Right renal pelvis (tissue), 4 donors: ENCODE measurements around the gene CEP131. TPM values are rescaled to one million over a fixed set of nuclear protein-coding genes. Genes with fewer than 3 reads are reported as not detected.

Experiments
- DNase-seq, 4 donors: peaks; one replicate each; pipeline ENCODE4 v3.0.0-alpha.2; 2013; ENCODE audit warnings: low read depth in 4 of 4, low spot score in 3 of 4, missing footprints in 1 of 4
- polyA plus RNA-seq, 4 donors: library from polyadenylated mRNA; unstranded; fragments of 120-200 nt; gene quantifications; one replicate each; pipeline ENCODE4 v1.2.1, GENCODE V29; 2013; ENCODE audit not compliant: insufficient read length in 4 of 4

CEP131 gene
- polyA plus RNA-seq, 4 donors: 13.6 to 24.1 (median 14.6) TPM

DNA sequence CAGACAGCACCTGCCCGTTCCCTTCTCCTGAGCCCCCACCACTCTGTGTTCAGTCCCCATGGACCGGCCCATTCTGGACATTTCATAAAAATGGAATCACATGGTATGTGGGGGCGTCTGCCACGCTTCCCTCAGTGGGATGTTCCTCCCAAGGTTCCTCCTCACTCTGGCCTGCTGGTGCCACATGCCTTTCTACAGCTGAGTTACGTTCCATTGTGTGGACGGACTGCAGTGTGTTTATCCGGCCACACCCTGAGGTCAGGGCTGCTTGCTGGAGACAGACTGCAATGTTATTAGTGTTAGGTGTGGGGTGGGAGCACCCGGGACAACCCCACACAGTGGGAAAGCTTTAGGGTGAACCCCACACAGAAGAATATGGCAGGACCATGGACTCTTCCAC, 50.8 kb downstream of the CEP131 start:
- no peak for DNase-seq

DNA sequence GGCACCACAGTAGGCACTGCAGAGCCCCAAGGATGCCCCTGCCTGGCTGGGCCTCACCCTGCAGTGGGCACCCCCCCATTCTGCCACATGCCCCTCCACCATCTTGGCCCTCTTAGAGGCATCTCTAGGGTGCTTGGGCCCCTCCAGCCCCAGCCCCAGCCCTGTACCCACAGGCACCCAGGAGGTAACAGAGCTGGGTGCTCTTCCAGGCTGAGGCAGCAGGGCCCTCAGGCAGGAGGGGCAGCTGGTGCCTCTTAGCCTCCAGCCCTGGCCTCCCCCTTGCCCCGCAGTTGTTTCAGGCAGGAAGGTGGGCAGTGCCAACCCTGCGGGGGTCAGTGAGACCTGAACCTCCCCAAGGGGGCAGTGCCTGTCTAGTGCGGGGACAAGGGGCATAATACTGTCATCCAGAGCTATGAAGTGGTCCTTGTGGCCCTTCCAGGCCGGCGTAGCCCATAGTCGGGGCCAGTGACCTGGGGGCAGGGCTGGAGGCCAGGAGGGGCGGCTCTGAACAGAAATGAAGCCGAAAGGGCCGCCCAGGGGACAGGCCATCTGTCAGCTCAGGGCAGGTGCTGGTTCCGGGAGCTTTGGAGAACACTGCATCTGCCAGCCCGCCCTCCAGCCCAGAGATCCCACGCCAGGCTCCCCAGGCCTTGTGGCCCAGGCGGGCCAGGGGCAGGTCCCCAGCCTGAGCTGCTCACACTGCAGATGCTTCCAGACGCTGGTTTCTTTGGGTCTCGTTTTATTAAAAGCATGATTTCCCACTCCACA, 51.9 kb downstream of the CEP131 start:
- DNase-seq: no peak

DNA sequence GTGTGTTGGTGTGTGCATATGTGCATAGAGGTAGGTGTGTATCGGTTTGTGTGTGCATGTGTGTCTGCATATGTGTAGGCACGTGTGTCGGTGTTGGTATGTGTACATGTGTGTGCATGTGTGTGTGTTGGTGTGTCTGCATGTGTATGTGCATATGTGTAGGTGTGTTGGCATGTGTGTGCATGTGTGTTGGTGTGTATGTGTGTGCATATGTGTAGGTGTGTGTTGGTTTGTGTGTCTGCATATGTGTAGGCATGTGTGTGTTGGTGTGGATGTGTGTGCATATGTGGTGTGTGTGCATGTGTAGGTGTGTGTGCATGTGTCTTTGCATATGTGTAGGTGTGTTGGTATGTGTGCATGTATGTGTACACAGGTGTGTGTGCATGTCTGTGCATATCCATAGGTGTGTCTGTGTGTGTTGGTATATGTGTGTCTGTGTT, 52.9 kb downstream of the CEP131 start:
- no peak for DNase-seq

DNA sequence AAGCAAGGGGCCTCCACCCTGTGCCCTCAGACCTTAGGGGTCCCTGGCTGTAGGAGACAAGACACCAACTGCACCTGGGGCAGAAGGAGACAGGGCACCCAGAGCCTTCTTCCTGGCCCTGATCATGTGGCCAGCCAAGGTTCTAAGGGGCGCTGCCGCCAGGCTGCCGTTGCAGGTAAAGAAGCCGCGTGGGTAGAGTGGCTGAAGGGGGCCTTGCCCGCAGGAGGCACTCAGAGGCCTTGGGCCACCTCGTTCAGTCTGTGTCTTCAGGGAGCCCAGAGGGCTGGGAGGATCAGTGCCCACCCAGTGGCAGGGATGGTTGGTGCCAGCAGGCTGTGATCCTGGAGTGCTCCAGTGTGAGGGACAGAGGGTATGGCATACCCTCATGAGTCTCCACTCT, 55.1 kb downstream of the CEP131 start:
- no peak for DNase-seq

DNA sequence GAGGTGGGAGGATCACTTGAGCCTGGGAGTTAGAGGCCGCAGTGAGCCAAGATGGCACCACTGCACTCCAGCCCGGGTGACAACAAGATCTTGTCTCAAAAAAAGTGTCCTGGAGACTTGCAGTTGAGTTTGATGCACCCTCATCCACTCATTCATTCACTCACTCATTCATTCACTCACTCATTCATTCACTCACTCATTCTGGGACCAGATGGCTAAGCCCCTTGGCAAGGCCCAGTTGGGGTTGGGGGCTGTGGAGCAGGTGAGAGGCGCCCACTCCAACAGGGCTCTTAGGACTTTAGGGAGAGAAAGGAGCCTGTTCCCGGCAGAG, 55.6 kb downstream of the CEP131 start:
- no peak for DNase-seq

DNA sequence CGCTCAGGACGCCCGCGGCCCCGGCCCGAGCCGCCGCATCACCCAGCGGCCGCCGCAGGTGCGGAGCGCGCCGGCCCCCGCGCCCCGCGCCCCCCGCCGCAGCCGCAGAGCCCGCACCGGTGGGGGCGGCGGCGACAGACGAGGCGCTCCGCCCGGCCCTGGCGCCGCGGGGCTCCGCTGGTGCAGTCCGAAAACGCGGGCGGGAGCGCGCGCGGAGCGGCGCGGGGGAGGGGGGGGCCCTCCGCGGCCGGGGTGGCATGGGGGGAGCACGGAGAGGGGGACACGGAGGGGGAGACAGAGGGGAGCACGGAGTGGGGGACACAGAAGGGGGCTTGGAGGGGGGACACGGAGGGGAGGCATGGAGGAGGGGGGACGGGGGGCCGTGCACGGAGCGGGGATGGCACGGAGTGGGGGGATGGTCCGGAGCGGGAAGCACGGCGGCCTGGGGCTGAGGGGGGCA, 56.7 kb downstream of the CEP131 start, which contains the start of gene AATK:
TSS of gene AATK (minus strand) at position 189 of the 460 bp plus-strand sequence. CDS start 229 bp downstream, outside the sequence.
- no peak for DNase-seq

DNA sequence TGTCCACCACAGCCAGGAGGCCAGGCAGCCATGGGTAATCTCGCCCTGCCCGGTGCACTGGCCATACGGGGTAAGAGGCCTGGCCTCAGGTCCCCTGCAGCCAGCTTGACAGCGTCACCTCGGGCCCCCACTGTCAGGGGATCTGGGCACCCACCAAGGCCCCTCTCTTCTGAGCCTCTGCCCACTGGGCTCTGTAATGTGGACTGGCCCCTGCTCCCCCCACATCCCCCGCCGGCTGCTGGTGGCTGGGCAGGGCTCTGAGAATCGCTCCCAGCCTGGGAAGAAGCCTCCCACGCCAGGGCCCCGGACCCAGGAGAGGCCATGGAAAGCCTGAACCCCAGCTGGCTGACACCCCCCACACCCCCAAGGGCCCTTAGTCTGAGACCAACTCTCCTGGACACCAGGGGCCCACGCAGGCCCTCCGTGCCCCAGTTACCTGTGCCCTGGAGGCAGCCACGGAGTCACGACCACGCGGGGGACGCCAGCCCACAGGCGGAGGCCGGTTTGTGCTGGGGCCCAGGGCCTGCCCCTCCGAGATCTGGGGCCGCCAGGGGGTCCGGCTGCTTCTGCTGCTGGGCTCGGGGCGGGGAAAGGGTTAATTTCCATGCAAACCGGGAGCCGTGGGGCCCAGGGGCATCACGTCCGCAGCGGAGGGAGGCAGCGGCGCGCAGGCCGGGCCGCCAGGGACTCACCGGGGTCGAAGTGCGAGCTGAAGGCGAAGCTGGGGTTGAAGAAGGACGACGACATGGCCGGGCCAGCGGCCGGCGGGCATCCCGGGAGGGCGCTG, 57.3 kb downstream of the CEP131 start, which contains the start of gene PVALEF:
TSS of gene PVALEF (plus strand) at position 262 of the 787 bp plus-strand sequence. CDS start 15,720 bp downstream, outside the sequence.
- DNase-seq: no peak

DNA sequence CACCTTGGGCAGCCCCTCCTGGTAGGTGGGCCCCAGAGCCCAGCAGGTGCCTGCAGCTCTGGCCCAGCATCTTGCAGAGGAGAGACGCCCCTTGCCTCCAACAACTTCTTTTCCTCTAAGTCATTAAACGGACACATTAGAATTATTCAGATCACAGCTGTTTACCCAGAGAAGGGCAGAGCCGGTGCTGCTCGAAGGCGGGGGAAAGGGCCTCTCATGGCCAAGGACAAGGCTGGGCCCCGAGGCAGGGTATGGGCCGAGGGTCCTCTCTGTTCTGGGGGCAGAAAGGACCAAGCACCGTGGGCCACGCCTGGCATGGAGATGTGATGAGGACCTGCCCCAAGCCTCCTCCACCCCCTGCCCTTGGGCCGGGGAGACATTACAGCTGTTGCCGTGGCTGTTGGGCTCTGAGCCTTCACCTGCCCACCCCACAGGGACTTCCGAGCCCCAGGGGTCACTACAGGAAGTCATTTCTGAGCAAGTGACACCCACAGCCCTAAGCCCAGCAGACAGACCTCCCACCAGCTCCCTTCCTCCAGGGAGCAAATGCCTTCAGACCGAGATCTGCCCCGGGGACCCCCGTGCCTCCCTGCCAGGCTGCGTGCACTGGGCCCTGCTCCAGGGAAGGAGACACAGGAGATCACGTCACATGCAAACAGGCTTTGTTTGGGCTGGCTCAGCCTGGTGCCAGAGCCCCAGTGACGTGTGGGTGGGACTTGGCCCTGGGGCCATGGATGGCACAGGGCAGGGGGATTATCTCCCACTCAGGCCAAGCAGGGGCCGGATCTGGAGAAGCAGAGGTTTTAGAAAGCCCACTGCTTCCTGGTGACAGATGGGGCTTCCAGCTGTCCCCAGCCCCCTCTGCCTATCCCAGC, 58.2 kb downstream of the CEP131 start:
- DNase-seq: no peak

DNA sequence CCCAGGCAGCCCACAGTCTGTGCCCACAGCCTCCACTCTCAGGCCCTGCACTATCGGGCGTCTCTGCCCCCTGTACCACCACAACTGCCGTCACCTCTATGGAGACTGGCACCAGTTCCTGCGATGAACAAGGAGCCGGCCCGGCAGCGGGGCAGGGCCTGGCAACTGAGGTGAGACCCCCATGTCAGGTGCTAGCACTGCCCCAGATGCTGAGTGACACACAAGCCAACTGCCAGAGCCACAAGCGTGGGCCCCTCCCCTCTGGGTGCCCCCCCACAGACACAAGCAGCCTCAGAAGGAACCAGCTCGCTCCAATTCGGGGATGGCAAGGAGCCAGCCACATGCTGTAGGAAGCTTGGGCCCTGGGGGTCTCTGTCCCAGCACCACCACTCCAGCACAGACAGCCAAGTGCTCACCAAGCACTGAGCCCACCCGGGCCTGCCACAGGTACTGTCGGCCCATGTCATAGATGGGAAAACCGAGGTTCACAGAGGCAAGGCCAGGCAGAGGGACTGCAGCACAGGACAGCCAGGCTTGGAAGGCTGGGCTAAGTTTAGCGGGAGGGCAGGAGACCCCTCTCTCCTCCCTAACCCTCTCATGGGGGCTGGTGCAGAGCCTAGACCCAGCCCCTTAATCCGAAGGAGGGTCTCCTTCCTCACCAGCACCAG, 58.9 kb downstream of the CEP131 start:
- DNase-seq: no peak

DNA sequence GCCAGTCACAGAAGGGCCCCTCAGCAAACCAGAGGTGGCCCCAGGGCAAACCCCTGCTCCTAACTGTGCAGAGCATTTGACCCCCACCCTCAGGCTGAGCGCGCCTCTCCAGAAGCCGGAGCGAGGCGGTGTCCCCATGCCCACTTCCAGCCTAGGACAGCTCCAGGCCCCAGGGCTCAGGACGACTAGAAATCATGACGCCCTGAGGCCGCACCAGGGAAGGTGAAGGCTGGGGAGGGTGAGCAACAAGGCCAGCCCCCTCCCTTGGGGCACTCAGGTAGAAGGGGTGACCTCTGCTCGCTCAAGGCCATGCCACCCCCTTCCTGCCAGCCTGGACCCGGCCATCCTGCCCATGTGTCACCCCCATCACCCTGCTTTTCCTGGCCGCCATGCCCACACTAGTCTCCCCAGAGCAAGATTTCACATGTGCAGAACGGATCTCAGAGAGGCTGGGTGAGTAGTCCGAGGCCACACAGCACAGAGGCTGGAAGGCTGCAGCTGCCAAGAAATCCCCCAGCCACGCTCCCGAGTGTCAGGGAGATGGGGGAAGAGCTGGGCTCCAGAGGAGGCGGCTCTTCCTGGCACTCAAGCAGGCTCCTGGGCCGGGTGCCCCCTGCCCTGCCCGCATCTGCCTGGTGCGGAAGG, 59.6 kb downstream of the CEP131 start:
- DNase-seq: no peak

DNA sequence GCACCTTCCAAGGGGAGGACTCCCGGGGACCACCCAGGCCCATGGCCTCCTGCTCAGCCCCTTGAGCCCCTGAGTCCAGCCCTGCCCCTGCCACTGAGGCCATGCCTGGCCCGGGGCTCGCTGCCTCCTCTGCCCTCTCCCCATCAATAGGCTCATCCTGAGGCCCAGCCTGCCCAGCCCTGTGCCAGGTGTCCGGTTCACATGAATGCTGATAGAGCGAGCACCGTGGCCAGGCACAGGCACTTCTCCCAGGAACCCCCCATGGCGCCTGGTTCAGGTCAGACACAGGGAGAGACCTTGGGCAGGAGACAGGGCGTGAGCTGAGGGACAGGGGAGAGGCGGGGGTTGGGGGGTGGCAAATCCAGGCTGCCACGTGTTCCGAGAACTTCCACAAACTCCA, 60.3 kb downstream of the CEP131 start:
- no peak for DNase-seq

DNA sequence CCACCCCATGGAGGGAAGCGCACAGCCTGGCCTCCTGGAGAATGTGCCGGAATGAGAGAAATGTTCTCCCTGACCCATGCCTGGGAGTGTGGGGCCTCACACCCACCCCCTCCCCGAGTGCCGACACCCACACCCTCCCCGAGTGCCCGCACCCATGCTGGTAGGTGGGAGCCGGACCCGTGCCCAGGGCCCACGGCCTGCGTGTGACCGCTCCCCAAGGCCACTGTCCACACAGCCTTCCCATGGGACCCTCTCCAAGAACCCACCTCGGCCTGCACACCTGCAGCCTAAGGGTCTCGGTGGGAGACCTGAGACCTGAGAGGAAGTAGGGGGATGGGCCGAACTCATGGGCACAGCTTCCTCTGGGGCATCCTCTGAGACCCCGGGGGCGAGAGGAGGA, 60.8 kb downstream of the CEP131 start:
- DNase-seq: no peak

DNA sequence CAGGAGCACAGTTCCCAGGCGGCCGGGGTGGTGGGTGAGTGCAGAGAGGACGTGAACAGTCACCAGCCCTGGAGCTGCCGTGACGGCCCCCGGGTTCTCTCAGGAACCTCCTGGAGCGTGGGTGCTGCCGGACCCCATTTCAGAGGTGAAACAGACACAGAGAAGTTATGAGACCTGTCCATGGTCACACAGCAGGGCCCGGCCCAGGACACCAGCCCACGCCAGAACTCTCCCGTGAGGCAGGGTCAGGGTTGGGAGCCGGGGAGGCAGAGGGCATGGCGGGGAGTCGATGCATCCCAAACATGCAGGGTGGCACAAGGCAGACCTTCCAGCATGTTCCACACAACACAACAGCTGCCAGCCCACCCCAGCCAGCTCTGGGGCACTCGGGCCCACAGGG, 61.2 kb downstream of the CEP131 start:
- no peak for DNase-seq

DNA sequence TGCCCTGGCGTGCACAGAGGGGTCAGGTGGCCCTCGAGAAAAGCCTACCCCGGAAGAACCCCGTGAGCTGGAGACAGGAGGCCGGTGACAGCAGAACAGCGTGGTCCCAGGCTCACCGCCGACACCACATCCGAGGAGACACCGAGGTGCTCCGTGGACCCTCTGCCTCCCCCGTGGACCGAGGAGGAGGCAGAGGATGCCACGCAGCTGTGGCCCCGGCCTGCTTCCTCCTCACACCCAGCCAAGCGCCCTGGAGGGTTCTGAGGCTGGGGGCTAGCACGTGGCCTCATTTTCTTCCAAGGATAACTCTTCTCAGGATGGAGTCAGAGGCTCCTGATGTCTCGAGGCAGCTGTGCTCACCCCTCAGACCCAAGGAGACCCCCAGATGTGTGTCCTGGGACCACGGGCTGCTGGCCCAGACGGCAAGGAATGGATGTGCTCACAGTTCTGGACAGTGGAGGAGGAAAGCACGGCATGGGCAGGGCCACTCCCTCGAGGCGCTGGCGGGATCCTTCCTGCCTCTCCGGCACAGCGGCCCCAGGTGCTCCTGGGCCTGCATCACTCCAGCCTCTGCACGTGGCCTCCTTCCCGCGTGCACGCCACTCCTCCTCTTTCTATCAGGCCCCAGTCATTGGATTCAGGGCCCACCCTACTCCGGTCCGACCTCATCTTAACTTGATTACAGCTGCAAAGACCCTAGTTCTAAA, 61.9 kb downstream of the CEP131 start:
- no peak for DNase-seq

DNA sequence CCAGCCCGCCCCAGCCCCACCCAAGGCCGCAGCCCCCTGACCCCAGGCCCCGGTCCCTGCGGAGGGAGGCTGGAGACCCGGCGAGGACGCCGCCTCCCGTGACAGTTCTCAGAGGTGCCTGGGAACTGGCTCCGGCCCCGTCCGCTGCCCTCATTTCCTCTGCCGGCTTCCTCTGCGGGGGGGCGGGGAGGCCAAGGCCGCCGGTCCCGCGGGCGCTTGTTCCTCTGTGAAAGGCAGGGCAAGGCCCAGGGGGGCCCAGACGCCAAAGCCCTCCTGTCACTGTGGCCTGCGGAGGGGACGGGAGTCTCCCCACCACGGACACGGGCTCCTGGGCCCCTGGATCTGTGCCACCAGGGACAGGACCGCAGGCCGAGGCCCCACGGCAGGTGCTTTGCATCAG, 62.5 kb downstream of the CEP131 start:
- DNase-seq: no peak

DNA sequence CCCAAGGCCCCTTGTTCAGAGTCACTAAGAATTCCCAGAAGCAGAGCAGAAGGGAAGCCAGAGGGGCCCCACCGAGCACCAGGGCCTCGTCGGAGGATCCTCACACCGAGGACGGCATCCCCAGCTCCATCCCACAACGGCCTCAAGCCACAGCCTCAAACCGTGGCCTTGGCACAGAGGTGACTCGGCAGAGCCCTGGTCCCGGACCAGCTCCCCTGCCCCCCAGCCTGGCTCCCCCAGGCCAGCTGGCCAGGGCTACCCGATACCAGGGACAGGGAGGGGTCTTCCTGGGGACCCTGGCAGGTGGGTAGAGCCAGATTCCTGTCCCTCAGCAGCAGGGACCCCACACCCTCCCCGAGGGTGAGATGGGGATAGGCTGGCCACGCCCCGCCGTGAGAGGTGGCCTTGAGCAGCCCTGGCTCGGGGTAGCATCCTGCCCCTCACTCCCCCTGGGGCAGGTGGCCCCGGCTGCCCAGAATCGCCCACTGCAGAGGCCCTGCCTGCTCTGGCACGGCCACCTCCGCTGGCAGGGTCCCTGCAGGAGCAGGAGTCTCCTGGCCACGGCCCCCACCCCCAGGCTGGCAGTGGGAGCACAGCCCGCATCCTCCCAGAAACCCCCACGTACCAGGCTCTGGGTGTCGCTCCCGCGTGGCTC, 63.0 kb downstream of the CEP131 start:
- no peak for DNase-seq

DNA sequence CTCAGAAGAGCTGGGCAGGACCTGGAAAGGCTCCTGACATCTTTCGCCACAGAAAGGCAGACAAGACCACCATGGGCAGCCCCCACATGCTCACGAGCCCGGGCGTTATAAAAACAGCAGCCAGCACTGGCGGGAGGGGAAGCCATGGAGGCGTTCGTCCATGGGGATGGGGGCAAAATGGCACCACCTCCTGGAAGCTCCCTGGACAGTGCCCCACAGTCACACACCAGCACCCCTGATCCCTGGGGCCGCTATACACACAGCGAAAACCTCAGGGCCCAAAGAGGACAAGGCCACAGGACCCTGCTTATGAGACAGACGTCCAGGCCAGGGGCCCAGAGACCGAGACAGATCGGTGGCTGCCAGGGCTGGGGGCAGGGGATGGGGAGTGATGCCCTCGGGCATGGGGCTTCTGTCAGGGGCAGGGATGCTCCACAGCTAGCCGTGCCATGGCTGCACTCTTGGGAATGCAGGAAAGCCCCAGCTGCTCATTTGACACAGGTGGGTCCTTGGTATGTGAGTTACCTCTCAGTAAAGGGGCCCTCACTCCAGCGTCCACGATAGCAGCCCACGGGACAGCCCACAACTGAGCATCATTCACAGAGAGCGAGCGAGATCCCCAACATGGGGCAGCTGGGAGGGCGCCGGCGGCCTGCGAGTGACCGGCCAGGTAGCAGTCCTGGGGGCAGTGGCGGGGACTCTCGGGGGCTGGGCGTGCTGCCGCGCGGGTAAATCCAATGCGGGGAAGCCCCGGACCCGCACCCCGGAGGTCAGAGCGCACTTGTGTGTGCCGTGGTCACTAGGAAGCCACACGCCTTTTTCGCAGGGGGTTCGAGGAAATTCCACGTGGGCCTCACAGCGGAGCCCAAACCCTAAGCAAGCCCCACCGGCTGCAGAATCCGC, 63.8 kb downstream of the CEP131 start:
- no peak for DNase-seq
